GM19193 (cell line): ENCODE data around the gene ATXN10.

Experiments used
- POLR2A ChIP-seq: IDR thresholded peaks from 4 replicates; pipeline ENCODE4 v1.6.1; 2011; ENCODE audit not compliant: insufficient read depth, insufficient read length; ENCODE audit errors: extremely low read depth

The ATXN10 gene

DNA sequence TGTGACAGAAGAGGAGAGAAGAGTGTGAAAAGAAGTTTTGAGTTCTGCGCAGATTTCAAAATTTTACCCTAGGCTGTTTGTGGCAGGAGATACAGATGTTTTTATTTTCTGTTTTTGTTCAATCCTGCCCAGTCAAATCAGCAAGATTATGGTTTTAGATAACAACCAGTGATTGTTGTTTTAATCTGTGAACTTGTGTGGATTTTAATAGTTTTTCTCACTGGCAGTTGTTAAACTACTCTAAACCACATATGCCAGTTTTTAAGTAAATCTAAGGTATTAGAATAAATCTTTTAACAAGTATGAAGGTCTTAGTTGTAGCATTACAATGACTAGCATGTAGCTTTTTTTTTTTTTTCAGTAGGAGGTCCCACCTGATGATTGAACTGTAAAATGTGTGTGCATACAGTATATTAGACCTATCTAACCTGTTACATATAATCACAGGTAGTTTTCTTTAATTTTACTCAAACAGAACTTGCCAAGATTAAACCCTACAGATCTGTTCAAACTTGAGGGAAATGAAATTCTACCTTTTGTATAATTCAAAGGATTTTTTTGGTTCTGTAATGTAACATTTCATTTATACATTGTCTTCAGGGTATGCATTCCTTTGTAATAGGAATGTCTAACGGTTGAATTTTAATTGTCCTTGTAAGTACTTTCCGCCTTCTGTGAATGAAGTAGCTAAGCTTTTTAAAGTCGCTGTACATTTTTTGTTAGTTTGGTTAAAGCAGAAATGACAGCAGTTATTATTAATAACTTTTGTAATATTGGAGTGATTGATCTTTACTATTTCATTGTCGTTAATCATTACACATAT lies 13.3 kb downstream of the ATXN10 start:
- TF ChIP-seq POLR2A, result no peak

DNA sequence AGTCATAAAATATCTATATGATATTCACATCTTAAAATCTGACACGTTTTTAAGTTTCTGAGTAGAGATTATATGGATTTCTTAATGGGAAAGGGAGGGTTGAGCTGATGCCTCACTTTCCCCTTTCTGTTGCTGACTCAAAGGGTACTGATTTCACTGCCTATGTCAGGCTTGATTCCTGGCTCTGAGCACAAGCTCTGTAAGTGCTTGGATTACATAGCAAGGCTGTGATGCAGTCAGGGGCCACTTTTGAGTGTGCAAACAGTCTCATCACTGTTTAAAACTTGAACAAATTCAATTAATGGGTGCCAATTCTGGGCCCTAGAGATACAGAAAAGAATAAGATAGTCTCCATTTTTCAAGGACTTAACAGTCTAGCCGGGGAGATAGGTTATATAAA lies 14.4 kb downstream of the ATXN10 start:
- no peak for TF ChIP-seq POLR2A

DNA sequence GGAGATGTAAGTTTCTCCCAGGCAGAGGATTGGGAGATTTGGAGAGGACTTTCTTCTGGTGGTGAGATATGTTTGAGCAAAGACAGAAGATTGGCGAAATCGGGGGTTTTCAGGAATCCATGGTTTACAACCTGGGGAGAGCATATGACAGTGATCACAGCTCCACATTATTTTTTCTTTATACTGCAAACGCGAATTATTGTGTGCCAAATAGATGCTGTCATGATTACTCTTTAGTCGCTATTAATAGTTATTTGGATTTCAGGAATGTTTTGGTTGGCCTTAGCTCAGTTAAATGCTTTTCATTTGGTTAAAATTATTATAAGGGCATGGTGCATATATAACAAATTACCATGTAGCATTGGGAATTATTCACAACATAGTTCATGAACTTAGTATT lies 15.2 kb downstream of the ATXN10 start:
- TF ChIP-seq POLR2A, result no peak

DNA sequence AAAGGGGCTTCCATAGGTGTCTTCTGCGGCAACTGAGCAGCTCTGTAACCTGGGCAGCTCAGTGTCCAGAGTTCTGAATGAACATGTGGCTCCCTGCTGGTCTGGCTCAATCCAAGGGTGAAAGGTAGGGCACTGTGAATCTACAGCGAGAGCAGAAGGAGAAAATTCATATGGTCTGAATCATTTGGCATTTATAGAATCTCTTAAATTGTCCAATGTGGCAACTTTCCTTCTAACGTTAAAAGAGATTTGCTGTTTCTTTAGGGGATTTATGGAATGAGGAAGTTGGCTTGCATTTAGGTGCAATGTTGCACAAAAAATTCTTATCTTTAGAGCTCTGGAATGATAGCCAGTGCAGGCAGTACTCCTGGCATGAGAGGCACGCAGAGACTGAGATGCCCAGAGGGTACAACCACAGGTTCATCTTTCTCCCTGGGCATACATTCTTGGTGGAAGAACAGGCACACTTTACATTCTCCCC lies 17.0 kb downstream of the ATXN10 start:
- no peak for TF ChIP-seq POLR2A

DNA sequence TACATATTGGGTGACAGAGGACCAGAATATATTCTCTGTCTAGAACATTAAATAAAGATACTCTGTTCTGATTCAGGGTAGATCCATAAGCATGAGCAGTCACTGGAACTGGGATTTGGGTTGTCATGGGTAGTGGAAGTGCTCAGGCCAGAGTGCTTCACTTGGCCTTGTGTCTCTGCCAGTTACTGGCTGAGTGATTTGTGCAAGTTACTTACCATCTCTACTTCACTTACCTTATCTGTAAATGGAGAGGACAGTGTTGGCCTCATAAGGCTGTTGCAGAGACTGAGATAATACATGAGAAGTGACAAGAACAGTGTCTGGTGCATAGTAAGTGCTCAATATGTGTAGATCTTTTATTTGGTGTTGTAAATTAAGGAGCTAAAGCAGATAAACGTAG lies 17.6 kb downstream of the ATXN10 start:
- no peak for TF ChIP-seq POLR2A

DNA sequence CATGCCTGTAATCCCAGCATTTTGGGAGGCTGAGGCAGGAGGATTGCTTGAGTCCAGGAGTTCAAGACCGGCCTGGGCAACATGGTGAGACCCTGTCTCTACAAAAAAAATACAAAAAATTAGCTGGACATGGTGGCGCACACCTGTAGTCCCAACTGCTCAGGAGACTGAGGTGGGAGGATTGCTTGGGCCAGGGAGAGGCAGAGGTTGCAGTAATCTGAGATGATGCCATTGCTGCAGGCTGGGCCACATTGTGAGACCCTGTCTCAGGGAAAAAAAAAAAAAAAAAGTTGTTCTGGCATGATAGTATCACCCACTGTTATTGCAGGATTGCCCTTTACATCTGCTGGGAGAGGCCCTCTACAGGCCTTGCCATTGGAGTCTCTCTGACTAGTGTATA lies 18.4 kb downstream of the ATXN10 start:
- no peak for TF ChIP-seq POLR2A

DNA sequence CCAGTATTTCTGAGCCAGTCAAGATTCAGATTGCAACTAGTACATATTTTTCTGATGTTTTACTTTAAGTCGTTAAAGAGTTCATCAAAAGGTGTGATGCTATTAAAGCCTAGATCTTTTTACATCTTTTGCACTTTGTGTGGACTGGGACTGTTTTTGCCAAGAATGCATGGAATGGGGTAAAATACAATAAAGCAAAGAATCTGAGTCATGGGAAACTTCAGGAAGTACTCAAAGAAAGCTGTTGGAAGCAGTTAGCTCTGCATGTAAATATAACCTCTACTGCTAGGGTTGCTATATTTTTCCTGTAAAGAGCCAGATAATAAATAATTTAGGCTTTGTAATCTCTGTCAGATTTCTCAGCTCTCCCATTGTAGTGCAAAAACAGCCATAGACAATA lies 20.9 kb downstream of the ATXN10 start:
- no peak for TF ChIP-seq POLR2A

DNA sequence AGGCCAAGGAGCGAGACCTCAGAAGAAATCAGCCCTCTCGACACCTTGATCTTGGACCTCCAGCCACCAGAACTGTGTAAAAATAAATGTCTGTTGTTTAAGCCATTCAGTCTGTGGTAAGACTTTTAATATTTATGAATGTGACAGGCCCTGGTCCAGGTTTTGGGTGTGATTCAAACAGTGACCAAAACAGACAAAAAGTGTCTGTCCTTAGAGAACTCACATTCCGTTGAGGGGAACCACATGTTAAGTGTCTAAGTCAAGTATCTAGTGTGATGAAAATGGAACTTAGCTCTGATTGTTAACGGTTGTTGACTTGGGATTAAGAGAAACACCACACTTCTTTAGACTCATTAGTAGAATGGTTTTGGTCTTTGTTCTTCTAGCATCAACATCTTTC lies 22.2 kb downstream of the ATXN10 start:
- no peak for TF ChIP-seq POLR2A

DNA sequence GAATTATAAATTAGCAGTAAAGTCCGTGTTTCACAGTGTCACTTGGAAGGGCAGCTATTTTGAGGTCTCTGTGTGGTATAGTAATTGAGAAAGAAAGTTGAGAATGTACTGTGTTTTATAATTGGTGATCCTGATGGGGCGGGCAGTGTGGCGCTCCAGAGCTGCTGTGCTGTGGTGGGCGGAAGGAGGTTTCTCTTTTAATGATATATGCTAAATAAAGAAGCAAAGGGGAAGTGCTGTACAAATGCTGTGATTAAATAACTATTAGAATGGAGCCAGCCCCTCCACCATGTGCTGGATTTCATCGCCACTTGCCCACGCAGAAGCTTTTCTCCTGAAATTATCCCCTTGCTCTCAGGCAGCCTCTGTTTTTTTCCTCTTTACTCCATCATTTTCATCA lies 24.6 kb downstream of the ATXN10 start:
- no peak for TF ChIP-seq POLR2A

DNA sequence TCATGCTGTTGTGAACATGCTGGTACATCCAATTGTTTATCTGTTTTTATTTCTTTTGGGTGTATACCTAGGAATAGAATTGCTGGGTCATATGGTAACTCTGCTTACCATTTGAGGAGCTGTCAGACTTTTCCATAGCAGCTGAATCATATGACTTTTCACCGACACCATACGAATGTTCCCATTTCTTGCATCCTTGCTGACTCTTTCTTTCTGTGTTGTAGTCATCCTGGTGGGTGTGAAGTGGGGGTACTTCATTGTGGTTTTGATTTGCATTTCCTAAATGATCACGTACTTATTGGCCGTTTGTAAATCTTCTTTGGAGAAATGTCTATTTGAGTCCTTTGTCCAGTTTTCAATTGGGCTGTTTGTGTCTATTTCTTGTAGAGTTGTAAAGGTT lies 26.5 kb downstream of the ATXN10 start:
- no peak for TF ChIP-seq POLR2A

DNA sequence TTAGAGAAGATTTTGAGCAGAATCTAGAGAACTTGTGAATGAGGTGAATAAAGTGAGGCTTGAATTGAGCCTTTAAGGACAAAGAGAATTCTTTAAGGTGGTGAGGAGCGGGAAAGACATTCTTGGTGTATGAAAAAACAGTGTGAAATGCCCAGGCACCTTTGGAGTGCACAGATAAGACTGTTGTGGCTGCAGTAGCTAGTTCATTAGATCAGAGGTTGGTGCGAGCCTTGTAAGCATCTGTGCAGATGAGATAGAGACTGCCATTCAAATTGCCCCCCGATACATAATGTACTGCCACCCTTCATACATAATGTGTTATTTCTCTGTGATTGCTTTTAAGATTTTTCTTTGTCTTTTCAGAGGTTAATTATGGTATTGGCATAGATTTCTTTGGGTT lies 31.3 kb downstream of the ATXN10 start:
- TF ChIP-seq POLR2A, result no peak

DNA sequence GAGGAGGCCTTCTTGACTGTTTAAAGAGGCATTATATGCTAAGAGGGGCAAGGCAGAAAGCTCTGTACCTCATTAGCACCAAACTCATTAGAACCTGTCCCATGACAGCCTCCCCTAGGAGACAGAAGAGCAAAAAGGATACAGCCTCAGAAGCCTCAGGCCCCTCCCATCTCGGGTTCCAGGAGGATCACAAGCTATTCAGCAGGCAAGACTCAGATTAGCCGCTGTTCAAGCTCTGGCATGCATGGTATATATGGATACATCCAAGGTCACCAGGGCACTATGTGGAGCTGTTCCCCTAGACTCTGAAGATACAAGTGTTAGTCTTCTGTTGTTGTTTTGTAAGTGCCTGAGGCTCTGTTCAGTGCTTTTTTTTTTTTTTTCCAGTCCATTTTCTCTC lies 32.1 kb downstream of the ATXN10 start:
- no peak for TF ChIP-seq POLR2A

DNA sequence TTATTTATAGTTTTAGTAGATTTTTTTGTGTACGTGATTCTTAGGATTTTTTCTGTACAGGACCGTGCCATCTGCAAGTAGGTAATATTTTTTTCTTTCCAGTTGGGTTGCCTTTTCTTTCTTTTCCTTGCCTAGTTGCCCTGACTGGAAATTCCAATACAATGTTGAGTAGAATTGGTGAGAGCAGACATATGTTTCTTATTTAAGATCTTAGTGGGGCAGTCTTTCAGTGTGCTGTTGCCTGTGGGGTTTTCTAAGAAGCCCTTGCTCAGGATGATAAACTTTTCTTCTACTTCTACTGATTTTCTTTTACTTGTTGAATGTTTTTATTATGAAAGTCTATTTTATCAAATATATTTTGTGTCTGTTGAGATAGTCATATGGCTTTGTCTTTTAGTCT lies 33.0 kb downstream of the ATXN10 start:
- TF ChIP-seq POLR2A, result no peak

DNA sequence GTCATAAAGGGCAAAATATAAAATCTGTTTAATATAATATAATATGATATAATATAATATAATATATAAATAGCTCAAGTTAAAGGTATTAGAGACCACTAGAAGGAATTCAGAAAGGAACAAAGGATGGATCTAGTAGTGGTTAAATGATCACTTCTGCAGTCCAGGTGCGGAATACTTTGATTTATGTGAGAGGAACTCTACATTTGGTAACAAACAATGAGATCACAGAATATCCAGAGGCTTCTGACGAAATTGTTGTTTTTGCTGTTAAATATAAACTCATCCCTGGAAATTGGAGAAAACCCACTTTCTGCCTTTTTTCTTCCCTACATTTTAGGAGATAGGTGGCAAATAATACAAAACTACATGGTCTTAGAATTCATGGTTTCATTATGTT lies 36.0 kb downstream of the ATXN10 start:
- TF ChIP-seq POLR2A, result no peak

DNA sequence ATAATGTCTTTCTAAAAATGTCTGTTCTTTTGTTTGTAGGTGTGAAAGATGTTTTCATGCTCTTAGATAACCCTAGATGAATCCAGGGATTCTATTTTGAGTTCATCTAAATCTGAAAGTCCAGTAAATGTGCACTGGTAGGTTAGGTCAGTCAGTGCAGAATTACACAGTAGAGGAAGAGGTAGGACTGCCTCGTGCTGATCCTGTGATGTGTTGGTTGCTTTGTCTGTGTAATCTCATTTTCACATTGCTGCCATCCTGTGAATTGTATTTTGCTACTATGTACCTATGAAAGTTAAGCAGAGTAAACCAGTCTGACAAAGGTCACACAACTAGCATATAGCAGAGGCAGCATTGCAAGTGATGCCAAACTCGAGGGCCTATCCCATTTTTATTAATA lies 36.5 kb downstream of the ATXN10 start:
- no peak for TF ChIP-seq POLR2A

DNA sequence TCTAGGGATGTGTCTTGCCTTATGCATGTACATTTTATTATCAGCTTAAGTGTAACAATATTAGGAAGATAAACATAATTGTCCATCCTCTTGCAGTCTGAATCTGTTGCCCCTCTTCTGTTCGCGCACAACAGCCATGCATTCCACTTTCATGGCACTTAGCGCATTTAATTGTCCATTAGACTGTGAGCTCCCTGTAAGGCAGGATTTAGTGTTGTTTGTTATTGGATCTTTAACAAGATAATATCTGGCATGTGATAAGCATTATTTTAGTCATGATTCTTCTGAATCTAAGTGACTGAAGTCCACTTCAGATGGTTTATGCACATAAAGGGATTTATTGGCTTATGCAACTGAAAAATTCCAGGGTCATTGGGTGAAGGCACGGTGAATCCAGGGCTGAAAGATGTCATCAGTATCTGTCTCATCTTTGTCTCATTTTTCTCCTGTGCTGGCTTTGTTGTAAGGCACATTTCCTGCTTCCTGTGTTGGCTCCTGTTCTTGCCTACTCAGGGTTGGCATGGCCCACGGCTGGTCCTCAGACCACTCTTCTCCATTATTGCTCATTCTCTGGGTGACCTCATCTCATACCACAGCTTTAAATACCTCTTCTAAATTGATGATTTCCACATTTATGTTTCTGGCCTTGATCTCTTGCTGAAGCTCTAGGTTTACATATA lies 37.6 kb downstream of the ATXN10 start:
- no peak for TF ChIP-seq POLR2A
